GM10847 (cell line): ENCODE results near the gene WDR82.

Source experiments
- POLR2A ChIP-seq: IDR thresholded peaks from 2 replicates; pipeline ENCODE4 v1.6.1; 2011; ENCODE audit not compliant: insufficient read length; ENCODE audit errors: extremely low read depth

The WDR82 gene

DNA sequence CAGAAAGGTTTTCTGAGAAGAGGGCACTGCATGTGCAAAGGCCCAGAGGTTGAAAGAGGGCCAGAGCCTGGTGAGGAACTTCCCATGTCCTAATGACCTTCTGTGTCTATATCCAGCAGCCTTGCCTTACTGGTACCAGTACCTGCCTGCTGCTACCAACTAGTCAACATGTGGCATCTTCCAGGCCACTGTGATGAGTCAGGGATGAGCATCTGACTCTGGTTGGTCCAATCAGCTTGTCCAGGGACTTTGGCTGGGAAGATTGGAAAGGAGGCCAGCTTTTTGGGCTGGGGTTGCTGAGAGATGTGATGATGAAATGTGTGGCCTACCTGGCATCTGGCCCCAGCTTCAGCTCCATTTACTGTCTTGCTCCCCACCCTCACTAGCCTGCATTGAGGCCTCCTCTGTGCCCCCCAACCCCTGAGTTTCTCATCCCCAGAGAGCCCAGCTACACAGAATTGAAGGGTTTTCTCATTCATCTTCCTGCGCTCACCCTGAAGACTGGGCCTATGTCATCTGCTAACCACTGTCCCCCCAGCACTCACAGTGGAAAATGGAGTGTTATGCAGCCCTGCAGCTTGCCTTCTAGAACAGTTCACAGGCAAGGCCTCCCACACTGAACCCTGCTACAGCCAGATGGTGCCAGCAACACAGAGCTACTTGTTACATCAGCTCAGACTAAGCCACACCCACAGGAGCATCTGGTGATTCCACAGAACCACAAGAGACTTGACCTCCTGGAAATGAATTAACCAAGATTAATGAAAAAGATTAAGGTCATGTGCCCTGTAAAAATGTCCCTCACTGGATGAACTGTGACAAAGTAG, 38.2 kb downstream of the WDR82 start:
- TF ChIP-seq POLR2A, result no peak

DNA sequence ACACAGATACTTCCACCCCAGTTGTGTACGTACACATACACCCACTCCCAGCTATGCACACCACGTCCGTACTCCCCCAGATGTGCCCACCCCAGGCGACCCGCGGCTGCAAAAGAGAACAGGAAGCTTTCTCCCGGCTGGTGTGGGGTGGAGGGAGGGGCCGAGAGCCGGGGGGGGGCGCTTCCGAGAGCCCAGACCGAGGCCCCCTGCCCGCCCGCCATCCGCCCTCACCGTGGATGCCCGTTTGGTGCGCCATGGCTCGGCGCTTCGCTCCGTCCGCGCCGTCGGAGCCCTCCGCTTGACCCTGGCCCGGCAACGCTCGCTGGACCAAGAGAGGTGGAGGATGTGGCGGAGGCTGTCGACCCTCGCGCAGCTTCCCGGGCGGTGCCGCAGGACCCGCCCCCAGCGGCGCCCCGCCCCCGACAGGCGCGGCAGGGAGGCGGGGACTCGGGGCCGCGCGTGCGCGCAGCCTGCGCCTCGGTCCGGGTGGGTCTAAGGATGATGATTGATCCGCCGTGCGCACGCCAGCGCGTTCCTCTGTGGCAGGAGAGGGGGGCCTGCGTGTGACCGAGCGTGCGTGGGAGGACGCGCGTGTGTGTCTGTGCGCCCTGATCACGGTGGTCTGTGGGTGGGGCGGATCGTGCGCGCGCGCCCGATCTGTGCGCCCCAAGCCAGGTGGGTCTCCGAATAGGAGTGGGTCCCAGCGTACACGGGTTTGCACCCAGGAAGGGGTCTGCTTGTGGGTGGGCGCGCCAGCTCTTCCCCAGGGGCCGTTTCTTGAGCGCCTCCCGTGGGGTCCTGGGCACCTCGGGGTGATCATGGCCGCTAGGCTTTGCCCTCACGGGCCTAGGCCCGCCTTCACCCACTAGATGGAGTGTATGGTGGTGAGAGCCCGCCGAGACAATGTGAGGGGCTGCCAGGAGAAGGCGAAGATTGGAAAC, 39.4 kb downstream of the WDR82 start, which contains the start of gene TWF2:
TWF2 (minus strand) TSS at position 398 of the 941 bp plus-strand sequence; CDS start at position 256, 142 bp downstream.
- peak; percentile 84 for TF ChIP-seq POLR2A

DNA sequence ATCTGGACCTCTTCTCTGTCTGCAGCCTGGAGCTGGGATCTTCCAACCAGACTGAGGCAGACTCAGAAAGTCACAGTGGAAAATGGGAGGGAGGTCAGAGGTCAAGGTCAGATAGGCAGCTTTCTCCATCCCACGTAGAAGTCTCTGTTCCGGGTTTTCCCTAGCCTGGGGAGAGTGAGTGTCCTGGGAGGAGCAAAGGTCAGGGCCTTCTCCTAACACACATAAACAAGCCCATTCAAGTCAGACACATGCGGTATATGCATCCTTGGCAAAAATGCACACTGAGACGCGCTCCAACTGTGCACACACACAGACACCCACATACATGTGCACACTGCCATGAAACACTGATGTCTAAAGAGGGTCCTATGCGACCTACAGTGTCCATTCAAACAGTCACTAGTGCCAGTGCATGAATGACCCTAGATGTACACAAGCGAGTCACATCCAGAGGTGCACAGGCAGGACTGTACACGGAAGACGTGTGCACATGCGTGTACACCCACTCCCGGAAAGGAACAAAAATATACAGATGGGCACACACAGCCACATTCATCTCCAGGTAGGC, 40.2 kb downstream of the WDR82 start:
- TF ChIP-seq POLR2A, result no peak

DNA sequence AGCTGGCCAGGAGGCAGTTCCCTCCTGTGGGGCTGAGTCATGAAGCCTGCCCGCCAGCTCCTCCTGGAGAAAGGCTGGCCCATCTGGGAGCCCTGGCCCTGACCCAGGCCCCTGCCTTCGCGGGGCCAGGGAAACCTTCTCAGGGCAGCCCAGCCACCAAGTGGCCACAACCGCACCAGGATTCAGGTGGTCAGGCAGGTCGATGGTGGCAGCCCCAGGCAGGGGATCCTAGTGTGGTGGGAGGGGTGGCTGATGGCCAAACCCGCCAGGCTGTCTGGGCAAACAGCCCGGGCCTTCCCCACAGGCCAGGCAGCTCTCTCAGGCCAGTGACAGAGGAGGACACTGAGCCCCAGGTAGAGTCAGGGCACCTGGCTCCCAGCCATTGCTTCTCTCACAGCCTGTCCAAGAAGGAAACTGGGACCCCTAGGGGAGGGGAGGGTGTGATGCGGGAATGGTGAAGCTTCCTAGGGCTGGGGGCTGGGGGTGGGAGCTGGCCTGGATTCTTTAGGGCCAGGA, 40.7 kb downstream of the WDR82 start:
- TF ChIP-seq POLR2A, result no peak

DNA sequence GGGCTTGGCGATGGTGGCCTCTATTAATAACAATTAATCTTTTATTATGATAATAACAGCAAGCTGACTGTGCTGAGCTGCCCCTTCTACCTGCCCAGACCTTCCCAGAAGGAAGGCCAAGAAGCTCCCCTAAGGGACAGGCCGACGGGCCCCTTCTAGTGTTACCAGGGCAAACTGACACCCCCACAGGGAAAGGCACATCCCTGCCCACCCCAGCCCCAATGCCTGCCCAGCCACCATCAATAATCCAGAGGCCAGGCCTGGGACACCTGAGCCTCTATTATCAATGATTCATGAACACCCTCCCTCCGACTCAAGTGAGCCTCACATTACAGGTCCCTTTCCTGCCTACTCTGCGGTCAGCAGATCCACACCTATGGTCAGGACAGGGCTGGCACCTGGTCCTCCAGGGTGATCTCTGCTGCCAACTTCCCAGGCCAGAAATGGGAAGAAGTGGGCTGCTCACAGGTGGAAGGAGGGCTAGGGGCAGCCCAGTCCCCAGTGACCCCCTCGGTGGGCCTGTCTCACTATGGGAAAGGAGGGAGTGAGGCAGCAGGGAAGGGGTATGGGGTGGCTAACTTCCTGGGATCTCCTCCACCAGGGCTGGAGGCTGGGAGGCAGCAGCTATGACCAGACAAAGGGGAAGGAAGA, 41.3 kb downstream of the WDR82 start:
- no peak for TF ChIP-seq POLR2A

DNA sequence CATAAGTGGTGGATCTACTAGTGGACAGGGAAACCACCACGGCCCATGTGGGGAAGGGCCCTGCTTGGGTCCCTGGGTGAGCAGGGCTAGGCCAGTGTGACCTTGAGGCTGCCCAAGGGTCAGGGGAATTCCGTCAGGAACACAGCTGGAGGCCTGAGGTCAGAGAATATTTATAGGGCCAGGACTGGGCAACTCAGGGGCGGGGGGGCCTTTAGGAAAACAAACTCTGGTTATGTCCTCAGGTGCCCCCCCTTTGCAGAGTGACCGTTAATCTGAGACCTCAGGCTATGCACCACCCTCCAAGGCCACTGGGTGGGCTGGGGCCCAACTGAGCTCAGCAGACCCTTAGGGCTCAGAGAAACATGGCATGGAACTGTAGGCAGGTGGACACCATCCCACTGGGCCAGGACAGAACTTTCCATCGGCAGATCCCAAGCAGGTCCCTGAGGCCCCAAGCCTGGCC, 42.0 kb downstream of the WDR82 start:
- TF ChIP-seq POLR2A, result no peak

DNA sequence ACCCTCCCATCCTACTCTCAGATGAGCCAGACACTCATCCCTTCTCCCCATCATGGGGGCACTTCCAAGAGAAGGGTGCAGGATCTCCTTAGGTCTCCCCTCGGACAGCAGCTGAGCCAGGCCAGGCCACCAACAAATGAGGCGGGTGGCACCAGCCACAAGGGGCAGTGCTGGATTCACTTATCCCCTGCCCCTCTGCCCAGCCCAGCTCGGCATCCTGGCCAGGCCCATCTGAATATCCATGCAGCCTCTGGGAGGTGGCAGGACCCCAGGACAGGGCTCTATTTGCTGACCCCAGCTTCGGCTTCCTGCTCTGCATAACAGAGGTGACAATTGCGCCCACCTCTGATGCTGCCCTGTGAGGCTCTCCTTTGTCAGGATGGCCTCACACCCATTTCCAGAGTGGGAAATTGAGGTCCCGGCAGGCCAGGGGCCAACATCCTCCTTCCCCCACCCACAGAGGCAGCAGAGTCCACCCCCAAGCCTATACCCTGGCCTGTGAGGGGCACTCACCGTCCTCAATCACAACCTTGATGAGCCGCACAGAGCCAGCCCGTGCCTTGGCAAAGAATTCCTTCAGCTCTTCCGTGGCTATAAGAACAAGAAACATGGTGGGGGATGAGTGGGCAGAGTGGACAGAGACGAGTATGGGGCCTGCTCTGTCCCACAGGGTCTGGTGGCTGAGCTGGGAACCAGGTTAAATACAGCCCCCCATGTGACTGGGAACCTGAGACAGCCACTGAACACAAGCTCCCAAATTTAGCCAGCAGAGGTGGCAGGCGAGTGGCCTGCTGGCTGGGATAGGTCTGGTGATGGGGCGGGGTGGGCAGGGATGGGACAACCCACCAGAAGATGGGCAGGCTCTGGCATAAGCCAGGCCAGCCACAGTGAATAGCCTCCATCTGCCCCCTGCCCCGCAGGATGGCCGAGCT, 43.7 kb downstream of the WDR82 start:
- no peak for TF ChIP-seq POLR2A

DNA sequence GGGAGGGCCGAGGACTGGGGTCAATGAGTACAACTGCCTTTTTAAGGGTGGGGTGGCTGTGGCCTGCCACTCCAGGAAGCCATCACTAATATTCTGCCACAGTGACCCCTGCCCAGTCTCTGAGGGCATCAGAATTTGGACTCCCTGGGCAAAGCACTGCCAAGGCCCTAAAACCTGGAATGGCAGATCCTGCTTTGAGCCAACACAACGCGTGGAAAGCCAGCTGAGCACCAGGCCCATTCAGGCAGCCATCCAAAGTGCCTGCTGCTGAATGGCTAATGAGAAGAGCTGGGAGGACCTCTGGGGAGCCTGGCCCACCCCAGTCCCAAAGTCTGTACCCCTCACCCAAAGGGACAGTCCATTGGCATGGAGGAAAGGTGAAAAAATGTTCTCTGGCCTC, 44.5 kb downstream of the WDR82 start:
- no peak for TF ChIP-seq POLR2A

DNA sequence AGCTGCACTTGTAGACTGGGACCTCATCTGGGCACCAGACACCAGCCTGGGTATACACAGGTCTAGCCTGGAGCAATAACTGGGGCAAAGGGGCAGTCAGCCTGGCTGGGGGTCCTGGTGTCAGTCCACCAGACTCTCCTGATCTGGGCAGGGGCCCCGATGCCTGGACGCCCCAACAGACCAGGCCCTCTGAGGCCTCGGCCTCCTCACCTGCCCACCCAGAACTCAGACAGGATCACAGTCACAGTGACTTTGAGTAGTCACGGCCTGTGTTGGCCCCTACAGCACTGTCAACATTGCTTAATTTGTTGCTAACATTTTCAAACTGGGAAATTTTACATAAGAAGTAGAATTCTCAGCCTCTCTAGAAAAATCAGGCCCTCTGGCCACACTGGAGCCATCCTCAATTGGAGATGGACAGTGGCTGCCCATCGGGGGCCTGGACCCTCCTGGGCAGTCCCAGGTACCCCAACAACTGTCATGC, 45.3 kb downstream of the WDR82 start:
- TF ChIP-seq POLR2A, result no peak

DNA sequence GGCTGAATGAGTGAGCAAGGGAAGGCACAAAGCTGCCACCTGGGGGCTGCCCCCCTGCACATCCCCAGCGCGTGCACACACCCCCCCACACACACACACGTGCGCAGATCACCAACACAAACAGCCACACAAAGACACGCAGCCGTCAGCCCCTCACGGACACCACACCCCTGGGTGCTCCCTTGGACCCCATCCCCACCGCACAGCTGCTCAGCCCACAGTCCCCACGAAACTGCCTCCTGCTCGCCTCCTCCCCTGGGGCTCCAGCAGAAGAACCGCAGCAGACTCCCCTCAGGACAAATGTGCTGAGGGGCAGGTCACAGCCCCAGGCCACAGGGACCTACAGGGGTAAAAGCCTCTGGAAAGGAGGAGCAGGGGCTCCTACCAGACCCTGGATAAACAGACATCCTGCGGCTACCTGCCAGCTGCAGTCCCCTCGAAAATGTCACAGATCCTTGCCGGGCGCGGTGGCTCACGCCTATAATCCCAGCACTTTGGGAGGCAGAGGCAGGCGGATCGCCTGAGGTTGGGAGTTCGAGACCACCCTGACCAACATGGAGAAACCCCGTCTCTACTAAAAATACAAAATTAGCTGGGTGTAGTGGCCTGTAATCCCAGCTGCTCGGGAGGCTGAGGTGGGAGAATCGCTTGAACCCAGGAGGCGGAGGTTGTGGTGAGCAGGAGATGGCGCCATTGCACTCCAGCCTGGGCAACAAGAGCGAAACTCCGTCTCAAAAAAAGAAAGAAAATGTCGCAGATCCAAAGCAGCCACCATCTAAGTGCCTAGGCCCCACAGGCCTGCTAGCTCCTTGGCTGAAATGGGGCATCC, 46.0 kb downstream of the WDR82 start:
- no peak for TF ChIP-seq POLR2A

DNA sequence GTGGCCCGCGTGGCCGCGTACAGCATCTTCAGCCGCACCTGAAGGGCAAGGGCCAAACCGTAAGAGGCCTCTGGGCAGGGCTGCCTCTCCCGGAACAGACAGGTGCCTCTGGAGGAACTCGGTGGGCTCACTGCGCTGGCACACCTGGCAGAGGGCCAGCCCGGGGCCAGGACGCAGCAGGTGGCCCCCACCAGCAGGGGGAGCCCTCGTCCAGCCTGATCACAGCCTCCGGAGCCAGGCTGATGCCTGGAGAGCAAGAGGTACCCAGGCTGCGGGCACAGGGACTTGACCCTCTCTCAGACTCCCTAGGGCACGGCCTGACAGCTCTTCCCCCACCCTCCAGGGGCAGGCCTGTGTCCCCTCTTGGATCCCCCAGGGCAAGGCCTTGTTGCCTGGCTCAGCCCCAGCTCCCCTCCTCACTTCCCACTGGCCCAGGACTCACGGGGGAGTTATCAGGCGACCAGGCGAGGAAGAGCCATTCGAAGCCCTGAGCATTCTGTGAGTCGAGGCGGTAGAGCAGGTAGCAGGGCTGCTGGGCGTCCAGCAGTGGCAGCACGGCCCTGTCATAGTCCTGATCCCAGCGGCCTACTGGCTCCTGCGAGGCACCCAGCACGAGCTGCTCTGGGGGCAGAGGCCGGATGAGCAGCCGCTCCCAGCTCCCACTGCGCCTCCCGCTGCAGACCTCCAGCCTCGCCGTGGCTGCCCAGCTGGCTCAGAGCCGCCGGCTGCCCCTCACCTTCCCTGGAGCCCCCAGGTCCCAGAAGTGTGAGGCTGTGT, 46.8 kb downstream of the WDR82 start:
- TF ChIP-seq POLR2A, result no peak
